HCT116 (cell line): ENCODE results near the gene PRDM11. TPM values are rescaled to one million over a fixed set of nuclear protein-coding genes. Genes with fewer than 3 reads are reported as not detected.

Source experiments
- ATAC-seq: fragments of 200-7000 bp; cut with Tn5 transposase; 2 replicates; pipeline ENCODE4 v1.9.1; 2020; ENCODE audit warnings: mild to moderate bottlenecking, moderate library complexity
- BruUV-seq: library from RNA; stranded (reverse); fragments of 400-500 nt; replicated peaks from 2 replicates; lab custom pipeline; 2021; lab: Mats Ljungman, UMichigan
- CTCF ChIA-PET: fragments of 300-600 bp; sonication (Branson Sonifier 250); formaldehyde crosslinking; loops from one replicate; lab custom pipeline; 2021; ENCODE audit warnings: antibody characterized with exemption; lab: Charles Lee
- POLR2A ChIA-PET: fragments of 300-600, 350-600 bp; sonication (Branson Sonifier 250); formaldehyde crosslinking; loops from one replicate; lab custom pipeline; 2021; ENCODE audit warnings: antibody characterized with exemption; lab: Charles Lee
- RAD21 ChIA-PET, 2 experiments: fragments of 300-600 bp; sonication (Branson Sonifier 250); formaldehyde crosslinking; loops; one replicate each; lab custom pipeline; 2023; ENCODE audit warnings: low total read pairs in 2 of 2; ENCODE audit not compliant: uncharacterized antibody in 2 of 2, unreplicated experiment in 2 of 2, low non-redundant PET in 1 of 2; lab: Charles Lee
- DNase-seq: peaks from one replicate; pipeline ENCODE4 v3.0.0-alpha.2; 2010; ENCODE audit warnings: low read depth, low spot score
- H2AFZ ChIP-seq: fragments of 200-600 bp; shearing (Covaris generic), sonication (generic); 2 replicates; pipeline ENCODE4 v1.6.1; 2017; ENCODE audit warnings: low read depth, mixed run types, mixed read lengths, antibody characterized with exemption, low read length; ENCODE audit not compliant: poor library complexity, severe bottlenecking
- H3K27ac ChIP-seq: 2 replicates; pipeline ENCODE4 v1.5.1; 2012; ENCODE audit warnings: low read depth, low read length
- H3K27me3 ChIP-seq: fragments of 200-600 bp; sonication (generic); 2 replicates; pipeline ENCODE4 v1.6.1; 2016; ENCODE audit warnings: mixed run types, low read length, mixed read lengths; ENCODE audit not compliant: insufficient read depth
- H3K36me3 ChIP-seq, 2 experiments: fragments of 200-500 bp in 1 of 2; fragments of 200-600 bp in 1 of 2; sonication (Bioruptor generic) in 1 of 2; sonication (generic) in 1 of 2; 2 replicates each; pipeline versions ENCODE4 v1.5.1 to v1.6.1; 2014 to 2016; ENCODE audit warnings: low read length in 2 of 2, inconsistent platforms in 1 of 2, mixed read lengths in 1 of 2, mixed run types in 1 of 2; ENCODE audit not compliant: insufficient read depth in 2 of 2, control insufficient read depth in 1 of 2
- H3K4me1 ChIP-seq, 2 experiments: fragments of 200-600 bp in 1 of 2; sonication (generic) in 1 of 2; 2 replicates each; pipeline versions ENCODE4 v1.5.1 to v1.6.1; 2012 to 2017; ENCODE audit warnings: low read length in 2 of 2, inconsistent platforms in 1 of 2, mild to moderate bottlenecking in 1 of 2, mixed read lengths in 1 of 2, mixed run types in 1 of 2, moderate library complexity in 1 of 2; ENCODE audit not compliant: insufficient read depth in 2 of 2, control insufficient read depth in 1 of 2
- H3K4me2 ChIP-seq: fragments of 200-600 bp; sonication (generic); 2 replicates; pipeline ENCODE4 v1.6.1; 2017; ENCODE audit warnings: mixed run types, low read length, mixed read lengths
- H3K4me3 ChIP-seq, 2 experiments: fragments of 200-600 bp in 1 of 2; sonication (generic) in 1 of 2; replicated peaks in 1 of 2; 2 replicates each; pipeline ENCODE4 v1.5.1; 2011 to 2016; ENCODE audit warnings: low read length in 2 of 2, control low read depth in 1 of 2, low read depth in 1 of 2, mild to moderate bottlenecking in 1 of 2, mixed read lengths in 1 of 2, mixed run types in 1 of 2
- H3K79me2 ChIP-seq: fragments of 200-600 bp; sonication (generic); 2 replicates; pipeline ENCODE4 v1.6.1; 2017; ENCODE audit warnings: mild to moderate bottlenecking, mixed run types, low read length, moderate library complexity, mixed read lengths; ENCODE audit not compliant: insufficient read depth
- H3K9ac ChIP-seq: fragments of 200-600 bp; sonication (generic); 2 replicates; pipeline ENCODE4 v1.6.1; 2016; ENCODE audit warnings: low read length, mixed read lengths
- H3K9me2 ChIP-seq: fragments of 200-600 bp; sonication (generic), shearing (Covaris generic); 2 replicates; pipeline ENCODE4 v1.6.1; 2017; ENCODE audit warnings: mixed run types, mild to moderate bottlenecking, moderate library complexity; ENCODE audit not compliant: insufficient read depth
- H3K9me3 ChIP-seq, 2 experiments: fragments of 200-500 bp in 1 of 2; fragments of 200-600 bp in 1 of 2; sonication (Bioruptor generic) in 1 of 2; sonication (generic) in 1 of 2; 2 replicates each; pipeline ENCODE4 v1.6.1; 2014 to 2017; ENCODE audit warnings: low read length in 2 of 2, mixed read lengths in 2 of 2, inconsistent platforms in 1 of 2, low read depth in 1 of 2, mild to moderate bottlenecking in 1 of 2, mixed run types in 1 of 2, moderate library complexity in 1 of 2; ENCODE audit not compliant: control insufficient read depth in 1 of 2, insufficient read depth in 1 of 2
- H4K20me1 ChIP-seq: fragments of 200-600 bp; sonication (generic), shearing (Covaris generic); 2 replicates; pipeline ENCODE4 v1.6.1; 2017; ENCODE audit warnings: mixed run types, mild to moderate bottlenecking, moderate library complexity; ENCODE audit not compliant: insufficient read depth
- CEBPB ChIP-seq: IDR thresholded peaks from 2 replicates; pipeline ENCODE4 v1.6.1; 2012; ENCODE audit warnings: low read depth
- EGR1 ChIP-seq: IDR thresholded peaks from 2 replicates; pipeline ENCODE4 v1.6.1; 2012; ENCODE audit warnings: low read depth
- FOSL1 ChIP-seq: IDR thresholded peaks from 2 replicates; pipeline ENCODE4 v1.6.1; 2012; ENCODE audit warnings: low read depth
- POLR2A ChIP-seq: IDR thresholded peaks from 2 replicates; pipeline ENCODE4 v1.7.0; 2011; ENCODE audit warnings: borderline replicate concordance; ENCODE audit not compliant: insufficient read depth, insufficient read length; ENCODE audit errors: extremely low read depth
- ZFX ChIP-seq: fragments of 450-650 bp; IDR thresholded peaks from 2 replicates; pipeline ENCODE4 v1.6.1; 2017
- intact Hi-C: fragments of 100-400 bp; cut with micrococcal nuclease; formaldehyde crosslinking; loops from 2 replicates; pipeline ENCODE4 v1.10.0; 2022
- total RNA-seq: library from RNA; stranded (reverse); gene quantifications from one replicate; pipeline ENCODE4 v1.2.1, GENCODE V29; 2021; ENCODE audit not compliant: unreplicated experiment
- TF ChIP-seq, protein P1 (sequence below): IDR thresholded peaks from 2 replicates; pipeline ENCODE4 v1.6.1; 2012; ENCODE audit warnings: low read depth
- TF ChIP-seq, protein P2 (sequence below): IDR thresholded peaks from 2 replicates; pipeline ENCODE4 v1.6.1; 2012

The PRDM11 gene
- total RNA-seq, 1 experiment from 2014 or later: 9.3 TPM

DNA sequence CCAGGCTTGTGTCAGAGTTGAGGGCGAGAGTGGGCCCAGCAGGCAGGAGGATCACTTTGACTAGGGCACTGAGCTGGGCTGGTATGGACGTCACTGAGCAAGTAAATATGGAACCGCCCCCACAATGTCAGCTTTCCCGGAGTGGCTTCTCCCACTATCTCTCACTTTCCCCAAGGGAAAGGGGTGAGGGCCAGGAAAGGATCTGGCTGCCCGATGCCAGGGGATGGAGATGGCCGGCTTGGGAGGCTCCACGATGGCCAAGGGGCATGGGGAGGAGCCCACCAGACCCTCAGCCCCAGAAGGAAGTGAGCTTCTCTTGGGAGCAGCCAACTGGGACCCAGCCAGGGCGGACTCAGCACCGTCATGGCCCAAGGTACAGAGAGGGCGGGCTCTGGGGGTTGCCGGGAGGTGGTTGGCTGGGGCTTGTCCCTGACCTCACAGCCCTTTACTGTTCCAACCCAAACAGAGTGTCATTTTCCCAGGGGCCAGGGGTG, 8.7 kb downstream of the PRDM11 start:
- RAD21 ChIA-PET: no interaction called here
- DNase-seq (no peak), ATAC-seq (no peak)
- BruUV-seq: no TSS peak
- no peaks in the 10 kb centered on the region for H3K9me3 ChIP-seq
- no peaks in the 10 kb centered on the region for H3K27me3 ChIP-seq
- TF ChIP-seq FOSL1: no peak
- TF ChIP-seq, protein P1, sequence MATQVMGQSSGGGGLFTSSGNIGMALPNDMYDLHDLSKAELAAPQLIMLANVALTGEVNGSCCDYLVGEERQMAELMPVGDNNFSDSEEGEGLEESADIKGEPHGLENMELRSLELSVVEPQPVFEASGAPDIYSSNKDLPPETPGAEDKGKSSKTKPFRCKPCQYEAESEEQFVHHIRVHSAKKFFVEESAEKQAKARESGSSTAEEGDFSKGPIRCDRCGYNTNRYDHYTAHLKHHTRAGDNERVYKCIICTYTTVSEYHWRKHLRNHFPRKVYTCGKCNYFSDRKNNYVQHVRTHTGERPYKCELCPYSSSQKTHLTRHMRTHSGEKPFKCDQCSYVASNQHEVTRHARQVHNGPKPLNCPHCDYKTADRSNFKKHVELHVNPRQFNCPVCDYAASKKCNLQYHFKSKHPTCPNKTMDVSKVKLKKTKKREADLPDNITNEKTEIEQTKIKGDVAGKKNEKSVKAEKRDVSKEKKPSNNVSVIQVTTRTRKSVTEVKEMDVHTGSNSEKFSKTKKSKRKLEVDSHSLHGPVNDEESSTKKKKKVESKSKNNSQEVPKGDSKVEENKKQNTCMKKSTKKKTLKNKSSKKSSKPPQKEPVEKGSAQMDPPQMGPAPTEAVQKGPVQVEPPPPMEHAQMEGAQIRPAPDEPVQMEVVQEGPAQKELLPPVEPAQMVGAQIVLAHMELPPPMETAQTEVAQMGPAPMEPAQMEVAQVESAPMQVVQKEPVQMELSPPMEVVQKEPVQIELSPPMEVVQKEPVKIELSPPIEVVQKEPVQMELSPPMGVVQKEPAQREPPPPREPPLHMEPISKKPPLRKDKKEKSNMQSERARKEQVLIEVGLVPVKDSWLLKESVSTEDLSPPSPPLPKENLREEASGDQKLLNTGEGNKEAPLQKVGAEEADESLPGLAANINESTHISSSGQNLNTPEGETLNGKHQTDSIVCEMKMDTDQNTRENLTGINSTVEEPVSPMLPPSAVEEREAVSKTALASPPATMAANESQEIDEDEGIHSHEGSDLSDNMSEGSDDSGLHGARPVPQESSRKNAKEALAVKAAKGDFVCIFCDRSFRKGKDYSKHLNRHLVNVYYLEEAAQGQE: no peak
- TF ChIP-seq, all 23 proteins: peak for 0
- Histone ChIP-seq H3K4me2 (no peak overlapping the region), H3K79me2 (no peaks in the 10 kb centered on the region), H3K4me1 (no peaks in the 10 kb centered on the region), H3K9me2 (no peaks in the 10 kb centered on the region), H2AFZ (no peak overlapping the region), H3K27ac (no peak overlapping the region), H3K9ac (no peak overlapping the region), H3K36me3 (no peaks in the 10 kb centered on the region), H4K20me1 (no peaks in the 10 kb centered on the region), H3K4me3 (no peak overlapping the region)
- ChIA-PET CTCF (interaction anchor here (1.1 kb wide), 1 partner anchor 44 kb away, joined by 3 read pairs; no protein-coding TSS in a partner anchor), POLR2A (no interaction called here)
- intact Hi-C loops: no loop called here

DNA sequence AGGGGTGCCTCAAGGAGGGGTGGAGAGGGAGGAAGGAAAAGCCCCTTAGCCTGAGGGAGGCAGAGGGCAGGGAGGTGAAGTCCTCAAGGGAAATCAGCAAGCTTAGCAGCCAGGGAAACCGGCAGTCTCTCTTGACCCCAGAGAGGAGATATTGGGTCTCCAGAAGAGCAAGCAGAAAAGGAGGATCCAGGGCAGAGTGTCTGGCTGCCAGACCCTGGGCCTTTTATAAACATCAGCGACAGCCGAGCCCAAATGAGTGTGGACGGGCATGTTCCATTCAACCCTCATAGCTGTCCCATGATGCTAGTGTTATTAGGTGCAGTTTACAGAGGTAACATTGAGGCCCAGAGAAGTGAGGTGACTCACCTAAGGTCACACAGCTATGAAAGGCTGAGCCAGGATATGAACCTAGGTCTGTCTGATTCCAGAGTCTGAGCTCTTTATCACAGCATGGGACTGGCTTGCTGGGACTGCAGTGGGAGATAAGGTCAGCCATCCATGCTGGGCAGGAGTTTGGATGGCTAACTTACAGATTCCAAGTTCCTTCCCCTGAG, 9.3 kb downstream of the PRDM11 start:
- Histone ChIP-seq H4K20me1 (no peaks in the 10 kb centered on the region), H3K27me3 (no peaks in the 10 kb centered on the region), H3K9me2 (no peaks in the 10 kb centered on the region), H3K4me3 (no peak overlapping the region), H3K9me3 (no peaks in the 10 kb centered on the region), H3K27ac (no peak overlapping the region), H3K9ac (no peak overlapping the region), H2AFZ (no peak overlapping the region), H3K4me1 (no peaks in the 10 kb centered on the region), H3K36me3 (no peaks in the 10 kb centered on the region), H3K79me2 (no peaks in the 10 kb centered on the region), H3K4me2 (no peak overlapping the region)
- TF ChIP-seq ZFX (no peak), EGR1 (no peak), CEBPB (no peak), POLR2A (no peak)
- TF ChIP-seq, protein P2, sequence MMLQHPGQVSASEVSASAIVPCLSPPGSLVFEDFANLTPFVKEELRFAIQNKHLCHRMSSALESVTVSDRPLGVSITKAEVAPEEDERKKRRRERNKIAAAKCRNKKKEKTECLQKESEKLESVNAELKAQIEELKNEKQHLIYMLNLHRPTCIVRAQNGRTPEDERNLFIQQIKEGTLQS: no peak
- RAD21 ChIA-PET: no interaction called here
- no TSS peak for BruUV-seq
- POLR2A ChIA-PET: no interaction called here
- DNase-seq (no peak), ATAC-seq (no peak)
- intact Hi-C loops: no loop called here
- CTCF ChIA-PET: interaction anchor here (1.1 kb wide), 1 partner anchor 45 kb away, joined by 3 read pairs; no protein-coding TSS in a partner anchor
